8988T (cell line): ENCODE measurements around the gene SPATA16.
"Not testable (repeated sequence)": the region's sequence is repeated elsewhere in the genome, so short reads cannot be mapped to it uniquely, and the experiment has no call there.

ENCODE experiments used
- DNase-seq: peaks from one replicate; pipeline ENCODE4 v3.0.0; 2011

Gene SPATA16

DNA sequence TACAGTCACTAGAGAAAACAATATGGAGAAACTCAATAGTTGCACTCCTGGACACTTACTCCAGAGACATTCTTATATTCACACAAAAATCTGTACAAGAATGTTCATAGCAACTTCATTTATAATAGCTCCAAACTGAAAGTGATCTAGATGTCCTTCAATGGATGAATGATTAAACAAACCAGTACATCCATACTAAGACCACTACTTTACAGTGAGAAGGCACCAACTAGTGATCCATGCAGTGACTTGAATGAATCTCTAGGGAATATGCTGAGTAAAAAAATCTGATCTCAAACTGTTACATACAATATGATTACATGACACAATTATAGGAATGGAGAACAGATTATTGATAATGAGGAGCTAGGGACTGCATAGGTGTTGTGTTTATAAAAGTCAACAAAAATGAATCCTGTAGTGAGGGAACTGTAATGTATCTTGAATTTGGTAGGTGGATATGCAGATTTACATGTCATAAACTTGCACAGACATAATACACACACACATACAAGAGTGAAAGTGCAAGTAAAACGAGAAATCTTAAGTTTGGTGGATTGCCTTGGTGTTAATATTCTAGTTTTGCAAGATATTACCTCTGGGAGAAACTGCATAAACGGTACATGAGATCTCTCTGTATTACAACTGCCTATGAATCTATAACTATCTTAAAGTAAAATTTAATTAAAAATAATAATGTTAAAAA lies 85.7 kb downstream of the SPATA16 start:
- DNase-seq: no peak

DNA sequence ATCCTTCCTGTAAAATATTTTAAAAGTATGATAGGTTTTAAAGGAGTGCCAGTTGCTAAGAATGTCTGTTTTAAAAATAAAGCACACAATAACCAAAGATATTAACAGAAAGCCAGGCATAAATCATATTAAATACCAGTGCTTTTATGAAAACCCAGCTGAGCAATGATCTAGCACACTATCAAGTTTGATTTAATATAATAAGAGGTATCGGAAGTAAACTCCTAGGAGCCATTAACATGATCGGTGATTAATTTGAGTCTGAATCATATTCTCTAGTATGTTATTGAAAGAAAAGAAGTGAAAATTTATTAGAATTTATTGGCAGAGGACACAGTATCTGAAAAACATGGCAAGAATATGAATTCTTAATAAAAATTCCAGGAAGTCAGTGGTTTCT lies 91.7 kb downstream of the SPATA16 start:
- DNase-seq: no peak

DNA sequence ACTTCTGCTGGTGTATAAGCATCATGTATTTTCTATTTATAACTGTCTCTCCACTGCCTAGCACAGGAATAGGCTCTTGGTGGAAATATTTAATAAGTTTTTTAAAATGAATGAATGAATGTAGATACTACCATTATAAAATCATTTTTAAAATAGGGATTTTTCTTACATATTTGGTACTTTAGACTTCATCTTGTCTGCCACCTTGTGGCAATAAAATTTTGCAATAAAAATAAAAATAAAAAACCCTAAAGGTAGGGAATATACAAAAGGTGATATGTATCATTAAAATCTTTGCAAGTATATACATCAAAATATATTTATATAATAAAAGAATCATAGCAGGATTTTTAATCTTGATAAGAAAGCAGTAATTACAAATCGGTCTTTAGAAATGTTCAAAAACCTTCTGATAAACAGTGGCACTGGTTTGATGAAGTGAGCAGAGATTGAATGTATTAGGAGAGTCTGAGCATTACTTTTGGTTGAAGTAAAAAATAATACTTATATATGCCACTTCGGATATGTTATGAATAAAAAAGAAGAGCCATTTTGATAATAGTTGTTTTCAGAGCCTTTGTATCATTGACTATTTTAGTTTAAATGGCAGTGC lies 95.2 kb downstream of the SPATA16 start:
- DNase-seq: no peak

DNA sequence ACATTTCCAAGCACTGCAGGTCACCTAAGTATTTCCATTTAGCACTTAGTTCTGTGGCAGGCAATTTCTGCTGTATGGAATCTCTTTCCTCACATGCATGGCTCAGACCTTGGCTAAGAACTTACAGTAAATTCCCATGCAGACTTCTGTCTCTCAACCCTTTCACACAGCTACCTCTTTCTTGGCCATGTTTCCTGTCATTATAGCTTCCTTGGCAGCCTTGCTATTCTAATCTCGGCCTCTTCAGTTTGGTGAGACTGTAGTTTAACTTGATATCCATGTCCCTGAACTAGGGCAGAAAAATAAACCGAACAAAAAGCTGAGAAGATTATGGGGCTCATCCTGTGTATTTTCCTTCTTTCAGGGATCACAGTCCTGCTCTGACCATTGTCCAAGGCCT lies 96.0 kb downstream of the SPATA16 start:
- no peak for DNase-seq

DNA sequence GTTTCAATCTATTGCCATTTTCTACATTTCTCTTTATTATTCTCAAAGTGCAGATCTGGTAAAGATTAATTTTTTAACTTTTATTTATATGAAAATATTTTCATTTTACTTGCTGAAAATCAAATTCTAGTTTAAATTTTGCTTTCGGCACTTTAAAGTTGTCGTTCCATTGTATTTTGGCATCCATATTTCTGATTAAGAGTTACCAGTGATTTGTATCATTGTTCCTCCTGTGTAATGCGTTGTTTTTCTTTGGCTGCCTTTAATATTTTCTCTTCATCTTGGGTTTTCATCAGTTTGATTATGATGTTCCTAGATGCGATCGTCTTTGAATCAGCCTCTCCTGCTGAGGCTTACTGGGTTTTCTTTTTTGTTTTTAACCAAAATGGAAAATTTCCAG lies 97.3 kb downstream of the SPATA16 start:
- no peak for DNase-seq

DNA sequence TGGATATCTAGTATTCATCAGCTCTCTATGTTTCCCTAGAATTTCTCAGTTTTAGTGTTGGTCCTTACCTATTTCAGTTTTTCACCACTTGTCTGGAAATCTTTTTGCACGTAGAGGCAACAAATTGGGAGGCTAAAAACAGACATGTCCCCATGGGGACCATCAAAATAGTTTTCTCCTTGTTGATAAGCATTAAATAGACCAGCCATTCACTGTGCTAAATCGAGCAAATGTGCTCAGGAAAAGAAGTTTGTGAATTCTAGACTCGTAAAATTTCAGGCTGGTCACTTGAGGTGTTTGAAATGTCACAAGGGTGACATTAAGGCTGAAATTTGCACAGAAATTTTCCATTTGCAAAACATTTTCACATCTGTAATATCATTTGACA lies 102.6 kb downstream of the SPATA16 start:
- no peak for DNase-seq

DNA sequence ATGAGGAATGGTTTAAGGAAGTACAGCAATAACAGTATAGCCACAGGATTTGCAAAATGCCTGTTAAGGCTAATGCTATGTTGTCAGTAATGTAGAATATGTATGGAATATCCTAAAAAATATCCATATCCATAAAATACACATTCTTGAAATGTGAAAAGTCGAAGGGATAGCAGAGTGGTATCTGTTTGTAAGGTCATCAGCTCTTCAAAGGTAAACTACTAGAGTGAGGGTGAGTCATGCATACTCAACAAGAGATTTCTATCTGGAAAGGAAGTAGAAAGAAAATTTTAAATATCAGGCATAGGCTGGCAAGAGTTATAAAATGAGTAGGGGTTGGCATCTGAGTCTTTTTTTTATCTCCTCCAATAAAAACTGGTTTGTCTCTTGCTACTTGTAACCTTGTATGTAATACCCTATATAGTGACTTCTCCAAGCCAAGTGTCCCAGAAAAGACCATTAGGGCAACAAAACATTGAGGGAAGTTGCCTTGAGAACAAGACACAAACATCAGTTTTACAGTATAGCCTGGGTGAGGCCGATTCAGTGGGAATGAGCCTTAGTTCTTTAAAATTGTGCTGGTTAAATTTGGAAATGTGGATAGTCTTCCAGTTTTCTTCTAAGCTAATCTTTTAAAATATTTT lies 103.1 kb downstream of the SPATA16 start:
- no peak for DNase-seq

DNA sequence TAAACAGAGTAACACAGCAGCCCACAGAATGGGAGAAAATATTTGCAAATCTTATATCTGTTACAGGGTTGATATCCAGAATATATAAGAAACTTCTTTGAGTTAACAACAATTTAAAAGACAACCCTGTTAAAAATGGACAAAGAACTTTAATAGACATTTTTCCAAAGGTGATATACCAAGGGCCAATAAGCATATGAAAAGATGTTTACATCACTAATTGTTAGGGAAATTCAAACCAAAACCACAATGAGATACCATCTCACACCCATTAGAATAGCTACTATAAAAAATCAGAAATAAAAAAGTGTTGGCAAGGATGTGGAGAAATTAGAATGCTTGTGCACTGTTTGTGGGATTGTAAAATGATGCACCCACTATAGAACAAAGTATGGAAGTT lies 110.8 kb downstream of the SPATA16 start:
- no peak for DNase-seq

DNA sequence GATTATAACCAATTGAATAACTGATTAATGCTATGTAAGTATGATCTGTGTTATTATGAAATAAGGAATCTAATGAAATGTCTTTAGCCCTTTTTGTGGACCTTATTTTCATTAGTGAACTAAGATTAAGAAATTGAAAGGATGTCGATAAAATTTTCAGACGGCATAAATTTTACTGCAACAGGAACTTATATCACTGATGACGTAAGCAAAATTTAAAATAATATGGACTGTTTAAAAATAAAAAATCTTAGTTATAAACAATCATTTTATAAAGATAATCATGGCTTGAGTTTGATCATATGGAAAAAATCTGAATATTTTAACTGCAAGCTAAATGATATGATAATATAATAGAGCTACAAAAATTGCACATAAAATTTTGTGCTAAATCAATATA lies 112.7 kb downstream of the SPATA16 start:
- no peak for DNase-seq

DNA sequence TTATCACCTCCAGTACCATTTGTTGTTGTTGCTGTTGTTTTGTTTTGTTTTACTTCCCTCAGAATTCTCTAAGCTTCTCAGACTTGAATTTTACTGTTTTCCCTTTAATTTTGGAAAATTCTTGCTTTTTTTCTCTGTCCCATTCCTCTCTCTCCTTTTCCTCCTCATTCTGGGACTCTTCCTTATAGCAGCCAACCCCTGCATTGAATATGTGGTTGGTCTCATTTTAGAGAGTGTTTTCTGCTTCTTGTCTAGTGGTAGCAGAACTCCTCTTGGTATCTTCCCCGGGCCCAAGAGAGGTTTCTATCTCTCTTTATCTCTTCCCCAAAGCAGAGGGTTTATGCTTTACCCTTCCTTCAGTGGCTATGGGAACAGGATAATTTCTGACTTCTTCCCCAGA lies 113.6 kb downstream of the SPATA16 start:
- no peak for DNase-seq

DNA sequence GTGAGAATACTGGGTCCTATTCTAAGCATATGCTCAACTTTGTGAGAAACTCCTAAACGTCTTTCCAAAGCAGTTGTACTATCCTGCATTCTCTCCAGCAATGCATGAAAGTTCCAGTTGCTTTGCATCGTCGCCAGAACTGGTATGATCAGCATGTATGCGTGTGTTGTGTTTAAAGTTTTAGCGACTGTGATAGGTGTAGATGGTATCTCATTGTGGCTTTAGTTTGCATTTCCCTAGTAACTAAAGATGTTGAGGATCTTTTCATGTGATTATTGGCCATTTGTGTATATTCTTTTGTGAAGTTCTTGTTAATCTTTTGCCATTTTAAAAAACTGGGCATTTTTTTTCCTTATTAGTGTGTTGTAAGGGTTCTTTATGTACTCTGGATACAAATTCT lies 115.1 kb downstream of the SPATA16 start:
- DNase-seq: no peak

DNA sequence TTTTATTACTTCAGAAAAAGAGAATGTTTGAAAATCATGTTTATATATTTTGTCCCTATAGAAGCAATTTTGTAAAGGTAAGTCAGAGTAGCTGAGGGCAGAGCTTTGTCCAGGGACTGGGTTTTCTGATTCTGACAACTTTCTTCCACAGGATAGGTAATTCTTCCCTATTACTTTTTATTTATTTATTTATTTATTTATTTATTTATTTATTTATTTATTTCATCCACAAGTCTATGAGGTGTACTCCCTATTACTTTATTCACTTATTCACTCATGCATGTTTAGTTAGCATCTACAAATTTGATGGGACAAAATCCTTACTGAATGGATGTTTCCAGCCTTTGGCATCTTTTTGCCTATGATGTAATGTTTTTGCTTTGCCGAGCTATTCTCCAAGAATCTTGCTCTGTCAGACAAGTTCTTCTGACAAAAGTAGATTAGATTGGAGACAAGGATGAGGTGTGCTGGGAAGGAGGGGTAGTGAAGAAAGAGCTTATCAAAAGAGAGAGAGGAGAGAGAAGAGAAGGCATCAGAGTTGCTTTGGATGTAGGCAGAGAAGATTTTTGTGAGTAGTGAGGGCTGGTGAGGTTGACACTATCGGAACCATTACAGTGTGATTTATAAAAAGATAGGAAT lies 119.4 kb downstream of the SPATA16 start:
- DNase-seq: no peak

DNA sequence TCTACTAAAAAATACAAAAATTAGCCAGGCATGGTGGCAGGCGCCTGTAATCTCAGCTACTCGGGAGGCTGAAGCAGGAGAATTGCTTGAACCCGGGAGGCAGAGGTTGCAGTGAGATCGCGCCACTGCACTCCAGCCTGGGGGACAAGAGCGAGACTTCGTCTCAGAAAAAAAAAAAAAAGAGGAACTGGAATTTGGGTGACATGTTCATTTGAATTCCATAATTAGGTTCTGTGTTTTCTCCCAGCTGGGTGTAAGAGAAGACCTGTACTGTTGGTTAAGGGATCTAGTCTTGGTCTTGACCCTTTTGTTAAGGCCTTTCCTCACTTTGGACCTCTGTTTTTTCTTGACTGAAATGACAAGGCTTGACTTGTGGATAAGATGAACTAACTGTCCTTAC lies 120.9 kb downstream of the SPATA16 start:
- DNase-seq: not testable (repeated sequence)

DNA sequence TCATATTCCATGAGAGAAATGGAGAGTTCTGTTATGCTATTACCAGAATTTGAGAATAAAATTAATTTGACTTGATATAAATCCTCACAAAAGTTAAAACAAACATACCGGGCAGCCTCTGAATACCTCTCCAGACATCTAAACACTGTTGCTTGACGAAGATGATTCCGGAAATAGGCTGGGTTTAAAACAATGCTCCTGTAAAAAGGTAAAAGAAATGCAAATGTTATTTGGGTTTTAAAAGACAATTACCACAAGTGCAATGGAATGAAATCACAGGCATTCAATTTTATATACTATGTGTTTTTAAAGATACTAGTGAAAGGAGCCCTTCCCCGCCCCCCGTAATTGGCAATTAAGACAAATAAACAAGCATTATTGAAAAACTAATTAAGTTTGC lies 121.7 kb downstream of the SPATA16 start:
- DNase-seq: no peak

DNA sequence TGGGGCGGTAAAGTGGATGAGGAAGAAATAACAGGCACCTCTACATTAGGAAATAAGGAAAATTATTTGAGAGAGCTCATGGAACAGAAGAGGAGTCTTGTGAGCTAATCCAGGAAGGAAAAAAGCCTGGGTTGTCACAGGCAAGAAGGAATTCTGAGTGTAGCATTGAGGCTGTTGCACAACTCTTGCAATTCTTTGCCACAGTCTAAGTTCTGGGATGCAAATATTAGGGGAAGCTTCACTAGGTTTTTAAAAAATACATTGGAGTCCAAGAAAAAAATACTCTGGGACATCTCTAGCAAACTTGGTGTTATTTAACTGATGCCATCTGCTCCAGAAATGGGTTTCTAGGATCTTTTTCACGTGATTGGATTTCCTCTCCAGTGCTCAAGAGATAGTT lies 122.3 kb downstream of the SPATA16 start:
- DNase-seq: no peak

DNA sequence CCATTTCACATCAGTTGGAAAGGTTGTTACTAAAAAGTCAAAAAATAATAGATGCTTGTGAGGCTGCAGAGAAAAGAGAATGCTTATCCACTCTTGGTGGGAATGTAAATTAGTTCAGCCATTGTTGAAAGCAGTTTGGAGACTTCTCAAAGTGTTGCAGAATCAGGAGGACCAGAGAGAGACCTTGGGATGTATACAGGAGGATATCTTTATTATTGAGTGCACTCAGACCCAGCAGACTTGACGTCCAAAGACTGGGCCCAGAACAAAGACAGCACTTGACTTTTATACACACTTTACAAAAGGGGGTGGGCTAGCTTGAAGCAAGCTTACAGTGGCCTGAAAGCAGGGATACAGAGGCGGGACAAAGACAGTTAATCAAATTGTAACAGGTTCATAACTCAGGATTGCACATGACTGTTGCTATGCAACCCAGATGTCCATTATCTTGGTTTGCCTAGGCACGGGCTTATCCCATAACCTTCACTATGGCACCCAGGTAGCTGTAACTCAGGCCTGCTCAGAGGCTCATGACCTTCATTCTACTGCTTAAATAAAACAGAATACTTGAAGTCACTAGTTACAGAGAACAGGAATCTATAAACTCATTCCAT lies 127.7 kb downstream of the SPATA16 start:
- DNase-seq: no peak

DNA sequence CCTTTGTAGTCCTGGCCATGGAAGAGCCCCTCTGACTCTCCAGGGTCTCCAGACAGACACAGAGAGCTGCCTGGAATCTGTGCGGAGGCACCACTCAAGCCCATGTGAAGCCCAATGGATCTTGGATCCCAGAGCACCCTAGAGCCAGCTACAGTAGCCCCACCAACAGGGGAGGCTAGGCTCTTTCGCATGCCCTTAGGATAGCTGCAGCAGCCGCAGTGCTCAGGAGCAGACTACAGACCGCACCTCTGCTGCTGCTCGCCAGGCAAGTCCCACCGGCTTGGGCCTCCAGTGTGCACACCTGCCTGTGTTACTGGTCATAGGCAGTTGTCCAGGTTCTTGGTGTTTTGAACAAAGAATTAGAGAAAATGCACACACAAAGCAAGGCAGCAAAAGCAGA lies 131.6 kb downstream of the SPATA16 start:
- DNase-seq: no peak

DNA sequence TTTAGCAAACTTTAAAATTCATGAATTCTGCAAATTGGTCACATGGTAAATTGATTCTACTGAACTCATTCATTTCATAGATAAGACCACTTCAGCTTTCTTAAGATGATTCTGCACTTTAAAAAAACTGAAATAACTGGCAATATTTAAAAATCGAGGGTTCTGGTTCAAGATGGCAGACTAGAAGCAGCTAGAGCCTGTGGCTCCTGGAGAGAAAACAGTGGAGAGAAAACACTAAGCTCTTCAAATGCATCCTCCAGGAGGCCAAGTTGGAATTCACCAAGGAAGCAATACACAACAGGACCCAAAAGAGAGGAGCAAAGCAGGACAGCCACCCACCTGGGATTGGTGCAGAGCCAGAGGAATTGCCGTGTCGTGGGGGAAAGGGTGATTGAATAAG lies 132.1 kb downstream of the SPATA16 start:
- DNase-seq: no peak

DNA sequence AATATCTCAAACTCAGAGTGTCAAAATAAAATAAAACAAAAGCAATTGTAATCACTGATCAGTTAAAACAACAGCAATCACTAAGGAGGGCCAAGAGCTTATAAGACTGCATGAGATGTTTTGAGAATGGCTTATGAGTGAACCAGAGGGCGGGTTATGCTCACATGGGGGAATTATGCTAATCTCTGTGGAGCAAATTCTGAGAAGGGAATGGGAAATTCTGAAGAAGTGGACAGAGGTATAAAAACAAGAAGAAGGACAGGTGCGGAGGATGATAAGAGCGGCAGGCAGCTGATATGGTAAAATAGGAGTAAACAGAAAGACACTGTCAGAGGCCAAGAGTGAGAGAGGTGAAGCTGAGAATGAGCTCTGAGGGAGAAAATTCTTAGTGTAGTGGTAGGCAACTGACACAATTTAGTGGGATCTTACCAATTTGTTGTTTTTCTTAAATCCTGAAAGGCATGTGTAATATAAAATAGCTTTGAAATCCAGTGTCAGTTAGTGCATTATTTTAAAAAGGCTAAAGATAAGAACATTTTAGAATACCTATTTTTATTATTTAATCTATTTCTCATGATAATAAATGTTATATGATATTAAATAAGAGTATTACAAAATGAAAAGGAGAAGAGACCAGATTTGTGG lies 133.8 kb downstream of the SPATA16 start:
- DNase-seq: no peak

DNA sequence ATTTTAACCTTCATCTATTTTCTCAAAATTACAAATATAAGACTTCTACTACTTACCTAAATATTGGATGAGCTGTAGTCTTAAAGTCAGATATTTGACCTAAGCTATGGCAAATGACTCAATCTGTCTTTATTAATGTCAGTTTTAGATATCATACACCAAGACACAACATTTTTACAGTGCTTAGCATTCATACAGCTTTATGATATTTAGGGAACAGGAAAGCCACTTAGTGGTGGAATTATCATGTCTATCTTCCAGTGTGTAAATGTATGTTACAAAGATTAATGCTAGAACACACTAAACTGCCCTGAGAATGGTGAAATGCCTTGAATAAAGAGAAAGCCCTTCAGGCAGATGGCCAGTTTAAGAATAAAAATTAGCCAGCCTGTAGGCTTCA lies 135.0 kb downstream of the SPATA16 start:
- no peak for DNase-seq

DNA sequence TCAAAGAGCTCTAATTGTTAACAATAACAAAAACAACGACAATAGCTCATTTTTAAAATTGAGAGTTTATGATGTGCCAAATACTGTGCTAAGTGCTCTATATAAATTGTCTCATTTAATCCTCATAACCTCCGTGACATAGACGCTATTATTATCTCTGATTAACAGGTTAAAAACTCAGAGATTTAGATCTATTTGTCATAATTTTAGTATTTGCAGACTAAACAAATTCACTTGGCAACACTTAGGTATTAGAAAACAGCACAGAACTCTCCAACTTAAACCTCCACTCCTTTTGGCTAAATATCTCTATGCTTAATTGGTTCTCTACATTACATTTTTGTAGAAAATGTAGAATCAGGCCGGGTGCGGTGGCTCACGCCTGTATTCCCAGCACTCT lies 136.4 kb downstream of the SPATA16 start:
- no peak for DNase-seq

DNA sequence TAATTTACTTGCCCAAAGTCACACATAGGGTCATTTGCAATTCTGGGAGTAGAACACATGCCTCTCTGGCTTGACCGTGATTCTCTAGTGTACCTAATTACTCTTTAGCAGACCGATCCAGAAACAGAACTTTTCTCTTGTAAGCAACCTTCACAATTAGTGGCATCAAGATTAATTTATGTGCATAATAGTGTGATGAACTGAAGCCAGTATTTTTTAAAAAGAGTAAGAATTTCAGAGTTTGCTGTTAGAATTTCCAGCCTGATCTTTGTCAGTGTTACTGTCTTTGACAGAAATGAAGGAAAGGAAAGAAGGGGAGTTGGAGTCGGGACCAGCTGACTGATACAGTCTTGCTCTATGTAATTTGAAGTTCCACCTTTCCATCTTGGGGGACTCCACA lies 137.1 kb downstream of the SPATA16 start:
- no peak for DNase-seq

DNA sequence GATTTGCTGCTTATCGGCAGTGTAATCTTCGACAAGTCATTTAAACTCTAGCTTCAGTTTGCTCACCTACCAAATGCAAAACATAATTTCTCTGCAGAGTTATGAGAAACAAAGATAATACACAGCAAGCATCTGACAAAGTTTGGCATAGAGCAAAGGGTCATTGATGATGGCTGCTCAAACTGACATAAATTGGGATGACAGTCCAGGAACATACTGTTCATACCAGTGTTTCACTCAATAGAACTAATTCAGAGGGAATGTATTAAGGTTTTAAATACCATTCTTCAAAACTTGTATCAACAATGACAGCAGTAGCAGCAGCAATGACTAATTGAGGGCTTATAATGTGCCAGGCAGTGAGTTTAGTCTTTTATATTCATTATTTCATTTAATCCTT lies 137.6 kb downstream of the SPATA16 start:
- DNase-seq: no peak
